GM21717 (cell line): ENCODE data around the gene ANAPC5.

ENCODE experiments used
- ATAC-seq: cut with Tn5 transposase; IDR thresholded peaks from one replicate; pipeline ENCODE4 v1.9.1; 2021; ENCODE audit warnings: mild to moderate bottlenecking, moderate library complexity; ENCODE audit not compliant: unreplicated experiment

ANAPC5 gene

GRCh38 chr12:121261398-121261797 lies 90.8 kb downstream of the ANAPC5 start:
- no peak for ATAC-seq

GRCh38 chr12:121260091-121260490 lies 92.1 kb downstream of the ANAPC5 start:
- ATAC-seq, result no peak

- no peak for ATAC-seq
These were observed 93.1 kb downstream of the ANAPC5 start for GRCh38 chr12:121259074-121259473.
